ENCODE data around the gene CLSTN2. TPM values are rescaled to one million over a fixed set of nuclear protein-coding genes. Genes with fewer than 3 reads are reported as not detected.

The CLSTN2 gene
- total and polyA plus RNA-seq, 9 donors, result 28.9 to 263 (median 134) TPM

DNA sequence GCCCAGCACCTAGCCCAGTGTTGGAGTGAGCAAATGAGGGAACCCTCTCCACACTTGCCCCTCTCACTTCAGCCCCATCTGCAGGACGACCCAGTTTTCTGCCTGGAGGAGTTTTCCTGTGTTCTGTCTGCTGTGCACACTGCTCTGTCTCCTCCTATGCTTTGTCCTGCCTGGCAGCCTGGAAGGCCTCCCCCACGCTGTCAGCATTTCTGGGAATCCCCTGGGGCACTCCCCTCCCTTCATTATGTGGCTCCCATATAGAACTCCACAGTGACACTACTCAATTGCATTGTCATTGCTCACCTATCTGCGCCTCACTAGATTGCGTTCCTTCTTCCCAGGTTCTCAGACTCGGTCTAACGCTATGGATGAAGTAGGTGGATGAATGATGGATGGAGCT is 13.9 kb downstream of the CLSTN2 start:
- Histone ChIP-seq H3K27ac (no peak overlapping the region), H3K36me3 (no peaks in the 10 kb centered on the region), H3K4me3 (no peak overlapping the region), H3K27me3 (no peaks in the 10 kb centered on the region), H3K9me3 (no peaks in the 10 kb centered on the region), H3K4me1 (ENCODE audit: insufficient read depth) (peaks cover 1% of the 10 kb centered on the region)
- WGBS, 3 donors, result 87 to 94% (median 87%) methylated on average over 6 of the region's 6 CpGs
- TF ChIP-seq, protein P1, sequence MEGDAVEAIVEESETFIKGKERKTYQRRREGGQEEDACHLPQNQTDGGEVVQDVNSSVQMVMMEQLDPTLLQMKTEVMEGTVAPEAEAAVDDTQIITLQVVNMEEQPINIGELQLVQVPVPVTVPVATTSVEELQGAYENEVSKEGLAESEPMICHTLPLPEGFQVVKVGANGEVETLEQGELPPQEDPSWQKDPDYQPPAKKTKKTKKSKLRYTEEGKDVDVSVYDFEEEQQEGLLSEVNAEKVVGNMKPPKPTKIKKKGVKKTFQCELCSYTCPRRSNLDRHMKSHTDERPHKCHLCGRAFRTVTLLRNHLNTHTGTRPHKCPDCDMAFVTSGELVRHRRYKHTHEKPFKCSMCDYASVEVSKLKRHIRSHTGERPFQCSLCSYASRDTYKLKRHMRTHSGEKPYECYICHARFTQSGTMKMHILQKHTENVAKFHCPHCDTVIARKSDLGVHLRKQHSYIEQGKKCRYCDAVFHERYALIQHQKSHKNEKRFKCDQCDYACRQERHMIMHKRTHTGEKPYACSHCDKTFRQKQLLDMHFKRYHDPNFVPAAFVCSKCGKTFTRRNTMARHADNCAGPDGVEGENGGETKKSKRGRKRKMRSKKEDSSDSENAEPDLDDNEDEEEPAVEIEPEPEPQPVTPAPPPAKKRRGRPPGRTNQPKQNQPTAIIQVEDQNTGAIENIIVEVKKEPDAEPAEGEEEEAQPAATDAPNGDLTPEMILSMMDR (IDR thresholded peaks at IDR 0.05), result no peak
- TF ChIP-seq EP300 (IDR thresholded peaks at IDR 0.05), result no peak
- no peak for TF ChIP-seq POLR2A (IDR thresholded peaks at IDR 0.05)
- DNase-seq, result no peak
- intact Hi-C loops (cut with DNase I), result no loop called here

DNA sequence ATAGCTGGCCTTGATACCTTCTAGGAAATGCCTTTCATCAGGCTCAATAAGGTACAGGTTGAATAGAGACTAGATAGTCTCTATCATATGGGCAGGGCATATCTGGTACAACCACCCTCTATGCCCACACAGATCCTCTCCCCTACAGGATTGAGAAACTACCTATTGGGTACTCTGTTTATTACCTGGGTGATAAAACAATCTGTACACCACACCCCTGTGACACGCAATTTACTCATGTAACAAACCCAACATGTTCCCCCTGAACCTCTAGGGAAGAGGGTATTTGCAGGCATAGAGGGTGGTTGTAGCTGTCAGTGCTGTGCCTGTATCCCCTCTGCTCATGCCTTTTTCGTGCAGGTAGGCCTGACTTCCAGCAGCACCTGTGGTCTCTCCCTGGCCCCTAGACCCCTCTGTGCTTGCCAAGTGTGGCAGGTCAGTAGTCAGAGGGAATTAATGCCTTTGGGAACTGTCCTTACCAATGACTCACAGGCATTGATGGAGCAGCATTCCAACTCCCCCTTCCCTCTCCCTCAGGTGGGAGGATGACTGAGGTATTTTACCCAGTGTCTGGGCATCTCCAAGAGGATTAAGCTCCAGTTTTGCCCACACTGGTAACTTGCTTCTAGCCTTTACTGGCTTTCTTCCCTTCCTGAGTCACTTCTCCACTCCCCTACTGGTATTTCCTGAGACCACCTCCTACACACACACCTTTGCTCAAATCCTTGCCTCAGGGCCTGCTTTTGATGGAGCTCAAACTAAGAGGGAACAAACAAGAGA is 18.3 kb downstream of the CLSTN2 start:
- WGBS, 3 donors, result 82 to 85% (median 83%) methylated on average over 2 of the region's 2 CpGs
- Histone ChIP-seq H3K36me3 (no peaks in the 10 kb centered on the region), H3K4me3 (no peak overlapping the region), H3K27ac (no peak overlapping the region), H3K4me1 (ENCODE audit: insufficient read depth) (no peaks in the 10 kb centered on the region), H3K27me3 (no peaks in the 10 kb centered on the region), H3K9me3 (no peaks in the 10 kb centered on the region)
- TF ChIP-seq EP300 (IDR thresholded peaks at IDR 0.05), result no peak
- no peak for TF ChIP-seq POLR2A (IDR thresholded peaks at IDR 0.05)
- TF ChIP-seq, protein P1 (IDR thresholded peaks at IDR 0.05), result no peak
- DNase-seq, result no peak
- intact Hi-C loops (cut with DNase I), result no loop called here

DNA sequence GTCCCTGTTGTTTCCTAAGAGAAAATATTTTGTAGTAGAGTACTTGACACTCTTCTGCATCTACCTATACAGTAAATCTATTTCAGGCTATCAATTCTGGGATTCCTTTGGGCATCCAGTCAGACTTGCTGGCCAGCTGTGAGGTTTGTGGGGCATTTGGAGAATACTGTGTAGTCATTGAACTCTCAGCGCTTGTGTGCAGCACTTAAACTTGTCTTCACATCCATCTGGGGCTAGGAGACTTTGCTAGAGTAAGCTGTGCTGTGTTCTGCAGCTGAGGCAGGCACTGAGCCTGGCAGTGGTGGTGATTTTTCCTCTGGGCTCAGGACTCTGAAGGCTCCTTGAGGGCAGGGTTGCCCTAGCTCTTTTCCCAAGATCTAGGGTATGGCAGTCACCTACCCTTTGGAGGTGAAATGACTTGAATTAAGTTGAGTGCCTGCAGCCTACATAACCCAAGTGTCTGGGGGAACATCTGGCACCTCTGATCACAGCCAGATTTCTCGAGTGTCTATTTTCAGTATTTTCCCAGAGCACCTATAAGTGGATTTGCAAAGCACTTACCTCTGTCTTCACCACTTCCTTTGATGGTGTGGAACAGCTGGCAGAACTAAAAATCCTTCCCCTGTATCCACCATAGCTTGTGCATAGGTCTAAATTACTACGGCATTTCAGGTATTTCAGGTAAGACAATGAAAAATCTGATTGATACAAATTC is 19.3 kb downstream of the CLSTN2 start:
- no peaks in the 10 kb centered on the region for H3K36me3 ChIP-seq
- DNase-seq, result no peak
- TF ChIP-seq EP300 (IDR thresholded peaks at IDR 0.05) (no peak), POLR2A (IDR thresholded peaks at IDR 0.05) (no peak)
- TF ChIP-seq, protein P1 (IDR thresholded peaks at IDR 0.05), result no peak
- H3K4me3 ChIP-seq, result no peak overlapping the region
- 83 to 84% (median 83%) methylated on average over 3 of the region's 3 CpGs for WGBS, 3 donors
- no peaks in the 10 kb centered on the region for H3K27me3 ChIP-seq
- H3K27ac ChIP-seq, result no peak overlapping the region
- no peaks in the 10 kb centered on the region for H3K4me1 ChIP-seq (ENCODE audit: insufficient read depth)
- intact Hi-C loops (cut with DNase I), result no loop called here
- H3K9me3 ChIP-seq, result no peaks in the 10 kb centered on the region

DNA sequence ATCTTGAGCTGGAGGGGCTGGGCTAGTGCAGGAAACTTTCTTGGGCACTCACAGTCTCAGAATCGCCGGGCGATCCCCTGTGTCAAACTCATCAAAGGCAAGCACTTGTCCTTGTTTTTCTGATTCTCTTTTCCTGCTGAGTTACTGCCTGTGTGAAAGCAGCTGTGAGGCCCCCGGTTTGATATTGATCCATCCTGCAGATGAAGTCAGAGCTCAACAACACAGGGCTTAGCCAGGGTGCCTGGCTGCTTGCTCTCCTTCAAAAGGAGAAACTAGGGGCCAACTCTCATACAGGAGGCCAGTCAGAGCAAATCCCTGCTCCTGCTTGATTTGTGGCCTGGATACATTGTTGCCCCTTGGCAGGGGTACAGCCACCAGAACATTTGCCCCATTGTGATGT is 22.9 kb downstream of the CLSTN2 start:
- H3K27me3 ChIP-seq, result no peaks in the 10 kb centered on the region
- H3K36me3 ChIP-seq, result no peaks in the 10 kb centered on the region
- 80 to 83% (median 83%) methylated on average over 4 of the region's 4 CpGs for WGBS, 3 donors
- H3K4me3 ChIP-seq, result no peak overlapping the region
- no peaks in the 10 kb centered on the region for H3K4me1 ChIP-seq (ENCODE audit: insufficient read depth)
- intact Hi-C loops (cut with DNase I), result no loop called here
- DNase-seq, result no peak
- TF ChIP-seq EP300 (IDR thresholded peaks at IDR 0.05) (no peak), POLR2A (IDR thresholded peaks at IDR 0.05) (no peak)
- TF ChIP-seq, protein P1 (IDR thresholded peaks at IDR 0.05), result no peak
- no peak overlapping the region for H3K27ac ChIP-seq
- no peaks in the 10 kb centered on the region for H3K9me3 ChIP-seq
